ENCODE data around the gene SMYD3.

SMYD3 gene

DNA sequence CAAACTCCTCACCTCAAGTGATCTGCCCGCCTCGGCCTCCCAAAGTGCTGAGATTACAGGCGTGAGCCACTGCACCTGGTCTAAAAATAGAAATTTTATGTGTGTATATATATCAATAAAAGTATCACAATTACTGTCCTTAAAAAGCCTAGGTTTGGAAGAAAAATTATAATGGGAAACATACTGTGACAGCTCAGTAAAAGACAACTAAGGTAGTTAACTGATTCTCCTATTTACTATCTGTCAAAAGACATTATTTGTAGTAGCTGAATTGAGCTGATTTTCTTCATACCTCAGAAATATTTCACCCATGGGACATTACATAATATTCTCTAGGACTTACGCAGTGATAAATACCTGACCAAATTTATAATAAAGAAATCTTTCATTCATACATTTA, 122.5 kb downstream of the SMYD3 start:
- TF ChIP-seq, protein P1, sequence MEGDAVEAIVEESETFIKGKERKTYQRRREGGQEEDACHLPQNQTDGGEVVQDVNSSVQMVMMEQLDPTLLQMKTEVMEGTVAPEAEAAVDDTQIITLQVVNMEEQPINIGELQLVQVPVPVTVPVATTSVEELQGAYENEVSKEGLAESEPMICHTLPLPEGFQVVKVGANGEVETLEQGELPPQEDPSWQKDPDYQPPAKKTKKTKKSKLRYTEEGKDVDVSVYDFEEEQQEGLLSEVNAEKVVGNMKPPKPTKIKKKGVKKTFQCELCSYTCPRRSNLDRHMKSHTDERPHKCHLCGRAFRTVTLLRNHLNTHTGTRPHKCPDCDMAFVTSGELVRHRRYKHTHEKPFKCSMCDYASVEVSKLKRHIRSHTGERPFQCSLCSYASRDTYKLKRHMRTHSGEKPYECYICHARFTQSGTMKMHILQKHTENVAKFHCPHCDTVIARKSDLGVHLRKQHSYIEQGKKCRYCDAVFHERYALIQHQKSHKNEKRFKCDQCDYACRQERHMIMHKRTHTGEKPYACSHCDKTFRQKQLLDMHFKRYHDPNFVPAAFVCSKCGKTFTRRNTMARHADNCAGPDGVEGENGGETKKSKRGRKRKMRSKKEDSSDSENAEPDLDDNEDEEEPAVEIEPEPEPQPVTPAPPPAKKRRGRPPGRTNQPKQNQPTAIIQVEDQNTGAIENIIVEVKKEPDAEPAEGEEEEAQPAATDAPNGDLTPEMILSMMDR (IDR thresholded peaks at IDR 0.05; ENCODE audit: borderline replicate concordance, insufficient read depth, low read depth, low read length), result no peak

DNA sequence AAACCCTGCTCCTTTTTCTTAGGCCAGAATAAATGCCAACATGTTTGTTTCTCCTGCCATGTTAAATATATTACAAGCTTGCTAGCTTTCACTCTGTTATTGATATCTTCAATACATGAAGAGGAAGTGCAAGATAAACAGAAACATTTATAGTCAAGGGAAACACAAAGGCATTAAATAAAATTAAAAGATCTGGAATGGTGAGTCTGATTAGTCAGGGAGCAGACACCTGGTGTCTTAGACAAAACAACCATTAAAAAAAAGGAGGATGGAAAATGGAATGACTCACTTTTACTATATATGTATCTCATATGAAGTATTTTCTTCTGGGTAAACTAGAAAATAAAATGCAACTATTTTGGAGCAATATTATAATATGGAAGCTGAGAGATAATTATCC, 123.3 kb downstream of the SMYD3 start:
- TF ChIP-seq, protein P1 (IDR thresholded peaks at IDR 0.05; ENCODE audit: borderline replicate concordance, insufficient read depth, low read depth, low read length), result no peak
- no peak overlapping the region for H3K4me3 ChIP-seq (ENCODE audit: low read depth, low read length)

More for the DNA sequence above, 122.5 kb downstream of the SMYD3 start:
- no peak overlapping the region for H3K4me3 ChIP-seq (ENCODE audit: low read depth, low read length)

DNA sequence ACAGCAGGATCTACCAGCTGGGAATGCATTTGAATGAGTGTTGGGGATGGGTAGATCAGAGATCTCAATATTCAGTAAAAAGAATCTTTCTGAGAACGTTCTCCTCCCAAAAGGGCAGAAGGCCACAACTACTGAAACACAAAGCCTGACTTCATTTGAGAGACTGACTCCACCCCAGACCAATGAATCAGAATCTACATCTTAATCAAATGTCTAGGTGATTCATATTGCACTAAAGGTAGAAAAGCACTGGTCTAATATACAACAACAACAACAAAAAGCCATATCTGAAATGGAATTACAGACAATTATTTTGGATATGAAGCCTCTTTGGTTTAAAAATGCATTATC, 123.9 kb downstream of the SMYD3 start:
- no peak overlapping the region for H3K4me3 ChIP-seq (ENCODE audit: low read depth, low read length)
- TF ChIP-seq, protein P1 (IDR thresholded peaks at IDR 0.05; ENCODE audit: borderline replicate concordance, insufficient read depth, low read depth, low read length), result no peak

DNA sequence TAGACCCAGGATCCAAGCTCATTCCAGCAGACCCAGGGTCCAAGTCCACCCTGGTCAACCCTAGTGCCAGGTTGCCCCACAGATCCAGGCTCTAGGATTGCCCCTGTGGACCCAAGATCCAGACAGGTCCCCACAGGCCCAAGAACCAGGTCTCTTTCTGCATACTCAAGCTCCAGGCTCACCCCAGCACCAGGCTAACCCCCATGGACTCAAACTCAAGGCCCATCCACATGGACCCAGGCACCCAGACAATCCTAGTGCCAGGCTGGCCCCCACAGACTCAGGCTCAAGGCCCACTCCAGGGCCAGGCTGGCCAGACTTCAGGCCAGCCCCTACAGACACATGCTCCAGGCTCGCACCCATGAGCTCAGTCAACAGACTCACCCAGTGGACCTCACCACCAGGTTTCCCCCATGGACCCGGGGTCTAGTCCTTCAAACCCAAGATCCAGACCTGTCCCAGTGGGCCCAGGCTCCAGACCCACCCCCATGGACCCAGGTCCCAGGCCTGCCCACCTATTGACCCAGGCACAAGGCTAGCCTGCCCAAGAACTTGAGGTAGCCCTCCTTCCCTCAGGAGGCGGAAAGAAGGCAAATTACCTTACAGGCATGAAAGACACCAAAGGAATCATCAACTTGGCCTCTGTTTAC, 124.4 kb downstream of the SMYD3 start:
- TF ChIP-seq, protein P1 (IDR thresholded peaks at IDR 0.05; ENCODE audit: borderline replicate concordance, insufficient read depth, low read depth, low read length), result no peak
- no peak overlapping the region for H3K4me3 ChIP-seq (ENCODE audit: low read depth, low read length)

DNA sequence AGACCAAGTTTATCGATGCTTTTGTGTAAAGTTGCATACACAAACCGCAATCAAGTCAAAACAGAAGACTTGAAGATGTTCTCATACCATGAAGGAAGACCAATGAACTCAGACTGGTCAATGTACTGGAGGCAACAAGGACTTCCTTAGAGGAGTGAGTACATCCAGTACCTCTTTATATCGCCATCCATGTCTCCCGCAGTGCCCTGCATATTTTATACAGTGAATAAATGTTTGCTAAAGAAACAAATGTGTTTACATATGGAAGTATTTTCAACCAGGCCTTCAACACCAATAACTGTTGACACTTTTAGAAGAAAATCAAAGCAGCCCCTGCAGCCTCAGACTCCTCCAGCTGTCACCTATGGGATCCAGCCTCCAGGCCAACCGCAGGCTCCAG, 125.6 kb downstream of the SMYD3 start:
- TF ChIP-seq, protein P1 (IDR thresholded peaks at IDR 0.05; ENCODE audit: borderline replicate concordance, insufficient read depth, low read depth, low read length), result no peak

DNA sequence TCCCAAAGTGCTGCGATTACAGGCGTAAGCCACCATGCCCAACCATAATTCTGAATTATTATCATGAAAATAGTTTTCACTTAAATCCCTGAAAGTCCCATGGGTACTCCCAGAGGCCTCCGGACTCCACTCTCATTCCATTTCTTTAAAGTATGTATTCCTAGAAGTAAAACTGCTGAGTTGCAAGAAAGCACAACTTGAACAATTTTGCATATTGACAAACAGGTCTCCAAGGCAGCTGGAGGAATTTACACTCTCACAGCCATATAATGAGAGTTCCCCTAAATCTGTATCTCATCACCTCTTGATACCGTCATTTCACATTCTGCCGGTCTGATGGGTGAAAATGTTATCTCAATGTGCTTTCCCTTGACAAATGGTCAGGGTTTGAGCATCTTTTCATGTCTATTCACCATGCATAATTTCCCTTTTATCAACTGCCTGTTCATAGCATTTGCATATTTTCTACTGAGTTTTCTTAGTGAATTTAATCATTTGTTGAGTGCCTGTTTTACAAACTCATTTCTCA, 129.4 kb downstream of the SMYD3 start:
- TF ChIP-seq, protein P1 (IDR thresholded peaks at IDR 0.05; ENCODE audit: borderline replicate concordance, insufficient read depth, low read depth, low read length), result no peak

More for the DNA sequence above, 125.6 kb downstream of the SMYD3 start:
- no peak overlapping the region for H3K4me3 ChIP-seq (ENCODE audit: low read depth, low read length)

More for the DNA sequence above, 129.4 kb downstream of the SMYD3 start:
- no peak overlapping the region for H3K4me3 ChIP-seq (ENCODE audit: low read depth, low read length)
